Occipital lobe (tissue), 2 donors: ENCODE measurements around the gene B3GLCT. TPM values are rescaled to one million over a fixed set of nuclear protein-coding genes. Genes with fewer than 3 reads are reported as not detected.

ENCODE experiments used
- DNase-seq: peaks from one replicate; lab custom pipeline; 2025; lab: John Stamatoyannopoulos, UW
- total RNA-seq: library from RNA; depleted of rRNA; stranded (reverse); fragments of >200 nt; gene quantifications from one replicate; pipeline ENCODE4 v1.2.3, GENCODE V29; 2014

Gene B3GLCT
- total RNA-seq, 1 donor from 2014 or later, result 12.0 TPM

DNA sequence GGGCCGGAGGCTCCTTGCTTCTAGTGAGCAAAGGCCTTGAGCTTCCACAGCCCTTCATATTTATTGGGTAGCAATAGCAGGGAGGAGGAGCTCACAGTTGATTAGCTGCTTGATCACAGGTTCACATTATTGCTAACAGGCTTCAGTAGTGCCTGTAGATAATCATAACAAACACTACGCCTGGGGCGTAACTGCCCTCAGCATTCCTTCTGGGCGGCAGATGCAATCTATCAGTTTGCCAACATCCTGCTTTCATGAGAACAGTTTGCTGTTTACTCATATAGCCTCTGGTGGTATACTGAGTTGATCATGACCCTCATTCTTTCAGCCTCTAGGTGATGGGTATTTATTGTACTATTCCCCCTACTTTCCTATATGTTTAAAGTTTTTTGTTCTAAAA is 149.4 kb downstream of the B3GLCT start:
- DNase-seq, result no peak

GRCh38 chr13:31350560-31350959 is 150.8 kb downstream of the B3GLCT start:
- DNase-seq, result no peak

DNA sequence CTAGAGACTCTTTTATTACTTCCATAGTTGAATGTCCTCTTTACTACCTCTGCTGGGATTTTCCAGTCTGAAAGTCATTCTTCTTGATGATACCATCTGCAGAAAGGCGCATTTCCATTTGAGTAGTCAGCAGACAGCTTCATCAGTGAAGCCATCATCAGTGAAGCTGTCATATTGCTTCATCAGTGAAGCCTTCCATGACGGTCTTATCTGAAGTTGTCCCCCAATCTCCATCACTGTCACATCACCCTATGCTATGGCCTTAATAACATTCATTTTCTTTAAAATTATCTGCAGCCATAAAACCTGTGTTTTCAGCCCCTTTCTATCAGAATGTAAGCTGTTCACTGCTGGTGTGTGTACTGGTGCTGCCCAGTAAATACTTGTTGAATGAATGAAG is 151.6 kb downstream of the B3GLCT start:
- DNase-seq, result no peak

DNA sequence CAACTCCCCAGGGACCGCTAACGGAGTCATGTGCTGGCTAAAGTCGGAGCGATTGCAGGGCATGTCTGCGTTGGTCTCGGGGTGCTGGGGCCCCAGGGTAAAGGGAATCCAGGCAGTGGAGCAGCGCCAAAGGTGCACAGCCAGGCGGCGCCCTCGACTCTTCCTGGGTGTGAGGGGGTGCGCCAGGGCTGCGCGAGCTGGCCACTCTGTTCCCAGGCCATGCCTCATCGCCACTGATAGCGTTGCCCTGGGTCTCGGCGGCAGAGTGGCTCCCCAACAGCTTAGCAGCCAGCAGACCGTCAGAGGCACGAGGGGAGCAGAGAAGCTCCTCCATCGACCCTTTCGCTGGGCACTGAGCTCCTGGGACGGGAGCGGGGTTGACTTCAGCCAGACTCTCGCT is 152.7 kb downstream of the B3GLCT start:
- DNase-seq, result no peak

GRCh38 chr13:31355001-31355400 is 155.2 kb downstream of the B3GLCT start:
- DNase-seq, result no peak

DNA sequence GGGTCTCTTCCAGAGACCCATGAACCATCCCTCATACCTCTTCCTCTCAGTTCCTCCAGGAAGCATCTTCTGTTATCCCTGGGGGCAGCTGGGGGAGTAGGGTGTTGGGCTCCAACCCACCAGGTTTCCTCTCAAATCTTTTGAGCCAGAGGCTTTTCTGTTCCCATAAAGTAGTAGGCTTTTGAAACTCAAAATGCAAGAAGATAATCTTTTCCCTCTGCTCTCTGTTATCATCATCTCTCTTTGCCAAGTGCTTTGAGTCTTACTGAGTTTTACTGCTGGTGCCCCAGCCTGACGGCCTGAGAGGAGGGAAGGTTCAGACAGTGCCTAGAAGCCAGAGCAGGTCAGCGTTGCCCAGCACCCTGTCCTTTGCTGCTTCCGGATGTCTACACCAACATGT is 157.2 kb downstream of the B3GLCT start:
- DNase-seq, result no peak

DNA sequence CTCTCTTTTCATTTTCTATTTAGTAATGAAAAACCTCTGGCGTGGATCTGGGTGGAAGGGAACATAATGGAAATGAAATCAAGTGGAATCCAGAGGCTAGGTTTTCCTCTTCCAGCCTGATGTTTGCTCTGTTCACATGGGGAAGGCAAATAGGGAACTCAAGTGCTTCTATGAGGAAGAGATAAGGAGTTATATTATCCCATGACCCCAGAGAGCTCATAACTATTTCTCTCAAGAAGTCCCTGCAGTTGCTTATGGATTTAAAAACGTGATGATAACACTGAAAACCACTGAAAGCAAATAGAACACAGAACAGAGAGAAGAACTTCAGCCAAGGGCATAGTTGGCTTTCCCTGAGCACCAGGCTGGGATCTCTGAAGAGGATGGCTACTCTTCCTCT is 157.8 kb downstream of the B3GLCT start:
- DNase-seq, result no peak

GRCh38 chr13:31361673-31362072 is 161.9 kb downstream of the B3GLCT start:
- DNase-seq, result no peak

- DNase-seq, result no peak
These were observed 165.9 kb downstream of the B3GLCT start for GRCh38 chr13:31365630-31366029.

- DNase-seq, result no peak
These were observed 167.6 kb downstream of the B3GLCT start for GRCh38 chr13:31367410-31367809.

GRCh38 chr13:31369213-31369612 is 169.4 kb downstream of the B3GLCT start:
- no peak for DNase-seq

DNA sequence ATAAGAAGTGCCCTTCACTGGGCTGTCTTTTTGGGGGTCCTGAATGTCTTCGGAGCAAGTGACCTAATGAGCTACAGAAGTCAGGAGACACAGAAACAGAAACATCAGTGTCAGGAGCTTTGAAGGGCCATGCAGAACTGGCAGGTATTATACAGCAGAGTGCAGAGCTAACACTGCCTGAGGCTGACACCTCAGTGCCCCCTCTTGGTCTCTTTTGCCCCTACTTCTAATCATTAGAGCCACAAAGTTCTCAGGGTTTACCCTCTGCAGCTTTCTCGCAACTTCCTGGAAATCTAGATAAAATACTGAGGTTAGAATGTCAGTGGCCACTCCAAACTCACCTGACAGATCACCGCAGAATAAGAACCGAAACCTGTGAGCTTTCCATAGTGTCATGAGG is 172.7 kb downstream of the B3GLCT start:
- no peak for DNase-seq

GRCh38 chr13:31374682-31375081 is 174.9 kb downstream of the B3GLCT start:
- no peak for DNase-seq

GRCh38 chr13:31377946-31378345 is 178.2 kb downstream of the B3GLCT start:
- DNase-seq, result no peak

- no peak for DNase-seq
These were observed 180.9 kb downstream of the B3GLCT start for GRCh38 chr13:31380715-31381114.

Other genes with a start within 250 kb of the B3GLCT start
- gene HSPH1, start 38.1 kb upstream of the B3GLCT start, total RNA-seq, result 95.0 TPM